ENCODE data around the gene CDCA3.

Gene CDCA3

DNA sequence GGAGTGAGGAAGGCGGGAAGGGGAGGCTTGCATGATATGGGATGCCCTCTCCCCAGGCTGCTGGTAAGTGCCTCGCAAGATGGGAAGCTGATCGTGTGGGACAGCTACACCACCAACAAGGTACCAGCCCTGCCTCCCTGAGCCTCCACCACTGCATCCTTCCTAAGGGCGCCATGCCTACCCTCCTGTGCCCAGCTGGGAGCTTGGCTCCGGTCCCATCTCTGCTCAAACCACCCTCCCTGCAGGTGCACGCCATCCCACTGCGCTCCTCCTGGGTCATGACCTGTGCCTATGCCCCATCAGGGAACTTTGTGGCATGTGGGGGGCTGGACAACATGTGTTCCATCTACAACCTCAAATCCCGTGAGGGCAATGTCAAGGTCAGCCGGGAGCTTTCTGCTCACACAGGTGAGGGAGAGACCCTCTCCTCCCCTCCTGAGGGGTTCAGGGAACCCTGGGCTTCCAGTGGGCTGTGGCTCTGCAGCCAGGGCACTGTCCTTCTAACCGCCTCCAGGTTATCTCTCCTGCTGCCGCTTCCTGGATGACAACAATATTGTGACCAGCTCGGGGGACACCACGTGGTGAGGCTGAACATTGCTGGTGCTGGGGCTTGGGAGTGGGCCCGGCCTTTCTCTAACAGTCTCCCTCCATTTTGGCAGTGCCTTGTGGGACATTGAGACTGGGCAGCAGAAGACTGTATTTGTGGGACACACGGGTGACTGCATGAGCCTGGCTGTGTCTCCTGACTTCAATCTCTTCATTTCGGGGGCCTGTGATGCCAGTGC lies 7.8 kb downstream of the CDCA3 start:
- H3K27me3 ChIP-seq (replicated peaks; ENCODE audit: control insufficient read depth, insufficient read depth, low read length, poor library complexity, severe bottlenecking): no peaks in the 10 kb centered on the region
- no peaks in the 10 kb centered on the region for H3K4me1 ChIP-seq (ENCODE audit: control insufficient read depth, insufficient read depth, low read length, poor library complexity, severe bottlenecking)
- no peak for DNase-seq
- no peak overlapping the region for H3K4me3 ChIP-seq (ENCODE audit: insufficient read depth, low read depth, low read length, poor library complexity, severe bottlenecking)
- H3K36me3 ChIP-seq (ENCODE audit: control insufficient read depth, insufficient read depth, low read length): no peaks in the 10 kb centered on the region
- H3K9me3 ChIP-seq (ENCODE audit: control insufficient read depth, low read length): no peaks in the 10 kb centered on the region
- no peak overlapping the region for H3K27ac ChIP-seq (ENCODE audit: insufficient read depth, low read length, poor library complexity, severe bottlenecking)

DNA sequence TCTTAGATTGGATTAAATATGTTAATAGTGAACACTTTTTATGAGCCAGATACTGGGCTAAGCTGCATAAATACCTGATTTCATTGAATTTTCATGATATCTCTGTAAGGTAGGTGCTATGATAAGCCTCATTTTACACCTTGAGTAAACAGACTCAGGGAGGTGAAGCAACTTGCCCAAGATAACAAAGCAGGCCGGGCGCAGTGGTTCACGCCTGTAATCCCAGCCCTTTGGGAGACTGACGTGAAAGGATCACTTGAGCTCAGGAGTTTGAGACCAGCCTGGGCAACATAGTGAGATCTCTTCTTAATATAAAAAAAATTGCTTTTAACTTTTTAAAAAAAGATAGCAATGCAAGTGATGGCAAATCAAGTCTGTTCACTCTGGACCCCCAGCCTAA lies 9.0 kb downstream of the CDCA3 start:
- Histone ChIP-seq H3K27ac (ENCODE audit: insufficient read depth, low read length, poor library complexity, severe bottlenecking) (no peak overlapping the region), H3K36me3 (ENCODE audit: control insufficient read depth, insufficient read depth, low read length) (no peaks in the 10 kb centered on the region), H3K4me3 (ENCODE audit: insufficient read depth, low read depth, low read length, poor library complexity, severe bottlenecking) (no peak overlapping the region), H3K9me3 (ENCODE audit: control insufficient read depth, low read length) (no peaks in the 10 kb centered on the region), H3K4me1 (ENCODE audit: control insufficient read depth, insufficient read depth, low read length, poor library complexity, severe bottlenecking) (no peaks in the 10 kb centered on the region), H3K27me3 (replicated peaks; ENCODE audit: control insufficient read depth, insufficient read depth, low read length, poor library complexity, severe bottlenecking) (no peaks in the 10 kb centered on the region)
- DNase-seq: no peak

DNA sequence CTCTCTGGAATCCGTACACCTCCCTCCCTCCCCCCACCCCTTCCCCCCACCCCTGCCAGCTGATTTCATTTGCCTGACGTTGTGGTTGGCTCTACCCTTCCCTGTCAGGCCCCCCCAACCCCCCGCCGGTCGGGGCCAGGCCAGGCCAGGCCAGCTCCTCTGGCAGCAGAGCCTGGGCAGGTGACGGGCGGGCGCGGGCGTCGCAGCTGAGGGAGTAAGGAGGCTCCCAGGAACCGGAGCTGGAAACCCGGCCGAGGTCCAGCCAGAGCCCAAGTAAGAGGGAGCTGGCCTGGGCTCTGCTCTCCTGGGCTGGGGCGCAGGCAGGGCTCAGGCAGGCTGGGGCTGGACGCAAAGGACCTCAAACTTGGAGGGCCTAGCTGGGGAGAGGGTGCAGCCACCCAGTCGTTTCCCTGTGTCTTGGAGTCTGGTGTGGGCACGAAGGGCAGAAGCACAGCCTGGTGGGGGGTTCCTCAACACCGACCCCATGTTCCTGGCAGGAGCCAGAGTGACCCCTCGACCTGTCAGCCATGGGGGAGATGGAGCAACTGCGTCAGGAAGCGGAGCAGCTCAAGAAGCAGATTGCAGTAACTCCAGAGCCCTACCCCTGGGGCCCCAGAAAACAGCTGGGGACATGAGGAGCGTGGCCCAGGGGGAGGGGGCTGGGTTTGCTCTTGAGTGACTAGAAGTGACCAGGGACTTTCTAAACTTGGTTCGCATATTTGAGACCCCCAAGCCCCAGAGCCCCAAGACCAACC lies 10.1 kb downstream of the CDCA3 start, which contains the start of gene GNB3:
Gene GNB3 (plus strand): TSS at position 165 of the 755 bp plus-strand sequence. CDS start 363 bp downstream, at position 528.
- no peak for DNase-seq
- Histone ChIP-seq H3K36me3 (ENCODE audit: control insufficient read depth, insufficient read depth, low read length) (no peaks in the 10 kb centered on the region), H3K9me3 (ENCODE audit: control insufficient read depth, low read length) (no peaks in the 10 kb centered on the region), H3K4me1 (ENCODE audit: control insufficient read depth, insufficient read depth, low read length, poor library complexity, severe bottlenecking) (no peaks in the 10 kb centered on the region), H3K4me3 (ENCODE audit: insufficient read depth, low read depth, low read length, poor library complexity, severe bottlenecking) (no peak within 1 kb of the TSS), H3K27me3 (replicated peaks; ENCODE audit: control insufficient read depth, insufficient read depth, low read length, poor library complexity, severe bottlenecking) (no peaks in the 10 kb centered on the region), H3K27ac (ENCODE audit: insufficient read depth, low read length, poor library complexity, severe bottlenecking) (no peak within 1 kb of the TSS)

DNA sequence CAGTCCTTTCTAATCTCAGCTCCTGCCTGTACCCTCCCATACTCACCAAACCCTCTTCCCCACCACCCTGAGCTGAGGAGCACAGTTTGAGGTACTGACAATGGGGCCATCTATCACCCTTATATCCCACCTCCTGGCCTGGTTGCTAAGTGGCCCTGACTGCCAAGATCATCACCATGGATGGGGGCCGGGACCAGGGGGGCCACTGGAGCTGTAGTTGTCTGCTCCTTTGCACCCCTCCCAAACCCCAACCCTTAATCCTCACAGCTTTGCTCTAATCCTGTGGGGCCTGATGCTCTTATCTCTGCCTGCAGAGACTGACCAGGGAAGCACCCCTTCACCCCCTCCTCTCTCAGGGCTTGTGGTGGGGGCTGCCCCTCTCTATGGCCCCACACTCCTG lies 10.8 kb downstream of the CDCA3 start:
- H3K27me3 ChIP-seq (replicated peaks; ENCODE audit: control insufficient read depth, insufficient read depth, low read length, poor library complexity, severe bottlenecking): no peaks in the 10 kb centered on the region
- no peak overlapping the region for H3K27ac ChIP-seq (ENCODE audit: insufficient read depth, low read length, poor library complexity, severe bottlenecking)
- no peaks in the 10 kb centered on the region for H3K9me3 ChIP-seq (ENCODE audit: control insufficient read depth, low read length)
- H3K4me3 ChIP-seq (ENCODE audit: insufficient read depth, low read depth, low read length, poor library complexity, severe bottlenecking): no peak overlapping the region
- no peak for DNase-seq
- no peaks in the 10 kb centered on the region for H3K36me3 ChIP-seq (ENCODE audit: control insufficient read depth, insufficient read depth, low read length)
- no peaks in the 10 kb centered on the region for H3K4me1 ChIP-seq (ENCODE audit: control insufficient read depth, insufficient read depth, low read length, poor library complexity, severe bottlenecking)

DNA sequence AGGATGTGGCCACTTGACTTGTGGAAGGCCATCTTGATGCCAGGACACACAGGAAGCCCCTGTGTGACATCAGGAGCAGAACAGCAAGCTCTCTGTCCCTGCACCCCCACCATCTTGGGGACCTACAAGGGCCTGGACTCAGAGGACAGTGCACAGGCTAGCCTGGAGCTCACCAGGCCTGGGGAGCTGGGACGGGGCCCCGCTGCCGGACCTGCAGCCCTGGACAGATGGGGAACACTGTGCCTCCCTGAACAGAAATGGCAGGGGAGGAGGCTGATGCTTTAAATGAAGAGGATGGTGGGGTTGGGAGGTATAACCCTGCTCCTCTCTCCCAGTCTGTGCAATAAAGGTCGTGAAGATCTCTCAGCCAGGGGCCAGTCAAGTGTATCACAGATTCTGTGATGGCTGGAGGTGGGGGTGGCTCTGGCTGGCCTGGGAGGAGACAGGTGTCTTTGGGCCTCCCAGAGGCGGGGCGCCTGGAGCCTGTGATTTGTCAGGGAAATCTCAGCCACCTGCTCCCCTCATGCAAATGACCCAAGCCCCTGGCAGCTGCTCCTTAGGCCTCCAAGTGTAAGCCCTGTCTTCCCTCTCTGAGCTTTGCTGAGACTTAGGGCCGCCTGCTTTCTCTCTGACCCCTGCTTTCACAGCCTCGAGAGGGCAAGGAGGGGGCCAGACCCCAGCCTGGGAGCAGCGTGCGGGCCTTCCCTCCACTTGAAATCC lies 11.4 kb downstream of the CDCA3 start:
- Histone ChIP-seq H3K4me3 (ENCODE audit: insufficient read depth, low read depth, low read length, poor library complexity, severe bottlenecking) (no peak overlapping the region), H3K27ac (ENCODE audit: insufficient read depth, low read length, poor library complexity, severe bottlenecking) (no peak overlapping the region), H3K9me3 (ENCODE audit: control insufficient read depth, low read length) (no peaks in the 10 kb centered on the region), H3K36me3 (ENCODE audit: control insufficient read depth, insufficient read depth, low read length) (no peaks in the 10 kb centered on the region), H3K27me3 (replicated peaks; ENCODE audit: control insufficient read depth, insufficient read depth, low read length, poor library complexity, severe bottlenecking) (no peaks in the 10 kb centered on the region), H3K4me1 (ENCODE audit: control insufficient read depth, insufficient read depth, low read length, poor library complexity, severe bottlenecking) (no peaks in the 10 kb centered on the region)
- no peak for DNase-seq

DNA sequence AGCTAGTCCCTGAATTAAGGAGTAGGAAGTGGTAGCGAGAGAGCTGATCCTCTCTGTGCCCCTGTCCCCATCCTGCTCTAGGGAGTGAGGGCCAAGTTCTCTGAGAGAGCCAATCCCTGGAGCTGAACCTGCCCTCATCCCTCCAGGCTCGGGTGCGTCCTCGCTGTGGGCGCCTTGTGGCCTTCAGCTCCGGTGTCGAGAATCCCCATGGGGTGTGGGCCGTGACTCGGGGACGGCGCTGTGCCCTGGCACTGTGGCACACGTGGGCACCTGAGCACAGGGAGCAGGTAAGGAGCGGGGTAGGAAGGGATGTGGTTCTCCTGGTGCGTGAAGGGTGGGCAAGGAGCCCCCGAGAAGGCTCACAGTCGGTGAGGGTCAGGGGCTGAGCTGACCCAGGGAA lies 12.2 kb downstream of the CDCA3 start:
- no peak overlapping the region for H3K27ac ChIP-seq (ENCODE audit: insufficient read depth, low read length, poor library complexity, severe bottlenecking)
- H3K4me3 ChIP-seq (ENCODE audit: insufficient read depth, low read depth, low read length, poor library complexity, severe bottlenecking): no peak overlapping the region
- H3K36me3 ChIP-seq (ENCODE audit: control insufficient read depth, insufficient read depth, low read length): no peaks in the 10 kb centered on the region
- H3K27me3 ChIP-seq (replicated peaks; ENCODE audit: control insufficient read depth, insufficient read depth, low read length, poor library complexity, severe bottlenecking): no peaks in the 10 kb centered on the region
- no peaks in the 10 kb centered on the region for H3K4me1 ChIP-seq (ENCODE audit: control insufficient read depth, insufficient read depth, low read length, poor library complexity, severe bottlenecking)
- no peaks in the 10 kb centered on the region for H3K9me3 ChIP-seq (ENCODE audit: control insufficient read depth, low read length)
- no peak for DNase-seq

DNA sequence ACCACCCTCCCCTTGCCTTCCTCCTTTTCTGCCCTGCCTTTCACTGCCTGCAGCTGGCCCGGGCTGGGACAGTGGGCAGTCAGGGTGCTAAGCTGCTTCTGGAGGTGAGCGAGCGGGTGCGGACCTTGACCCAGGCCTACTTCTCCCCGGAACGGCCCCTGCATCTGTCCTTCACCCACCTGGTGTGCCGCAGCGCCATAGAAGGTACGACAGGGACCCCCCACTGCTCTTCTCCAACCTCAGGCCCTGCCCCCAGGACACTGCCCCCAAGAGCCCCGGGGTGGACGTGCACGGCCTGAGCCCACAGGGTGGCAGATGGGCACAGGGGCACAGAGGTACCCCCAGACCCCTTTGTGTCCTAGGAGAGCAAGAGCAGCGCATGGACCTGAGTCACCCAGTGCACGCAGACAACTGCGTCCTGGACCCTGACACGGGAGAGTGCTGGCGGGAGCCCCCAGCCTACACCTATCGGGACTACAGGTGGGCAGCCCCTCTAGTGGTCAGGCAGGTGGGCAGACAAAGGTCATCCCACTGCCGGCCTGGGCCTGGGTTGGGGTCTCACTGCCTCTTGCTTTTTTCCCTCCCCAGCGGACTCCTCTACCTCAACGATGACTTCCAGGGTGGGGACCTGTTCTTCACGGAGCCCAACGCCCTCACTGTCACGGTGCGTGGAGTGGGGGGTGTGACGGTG lies 13.6 kb downstream of the CDCA3 start:
- Histone ChIP-seq H3K9me3 (ENCODE audit: control insufficient read depth, low read length) (no peaks in the 10 kb centered on the region), H3K4me1 (ENCODE audit: control insufficient read depth, insufficient read depth, low read length, poor library complexity, severe bottlenecking) (no peaks in the 10 kb centered on the region), H3K27me3 (replicated peaks; ENCODE audit: control insufficient read depth, insufficient read depth, low read length, poor library complexity, severe bottlenecking) (no peaks in the 10 kb centered on the region), H3K27ac (ENCODE audit: insufficient read depth, low read length, poor library complexity, severe bottlenecking) (no peak overlapping the region), H3K36me3 (ENCODE audit: control insufficient read depth, insufficient read depth, low read length) (no peaks in the 10 kb centered on the region), H3K4me3 (ENCODE audit: insufficient read depth, low read depth, low read length, poor library complexity, severe bottlenecking) (no peak overlapping the region)
- no peak for DNase-seq

DNA sequence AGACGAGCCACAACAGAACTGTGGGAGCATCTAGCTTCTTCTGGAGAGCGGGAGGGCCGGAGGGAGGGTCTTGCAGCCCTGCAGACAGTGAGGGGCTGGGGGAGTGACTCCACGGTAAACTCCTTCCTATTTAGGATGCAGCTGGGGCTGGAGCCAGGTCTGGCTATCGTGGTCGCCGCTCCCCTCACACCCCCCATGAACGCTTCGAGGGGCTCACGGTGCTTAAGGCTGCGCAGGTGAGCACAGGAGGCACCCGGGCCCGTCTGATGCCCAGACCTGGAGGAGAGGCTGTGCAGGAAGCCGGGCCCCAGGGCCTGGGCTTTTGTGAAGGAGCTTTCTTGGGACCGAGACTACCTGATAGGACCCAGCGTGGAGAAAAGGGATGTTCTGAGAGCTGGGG lies 14.2 kb downstream of the CDCA3 start:
- Histone ChIP-seq H3K4me3 (ENCODE audit: insufficient read depth, low read depth, low read length, poor library complexity, severe bottlenecking) (no peak overlapping the region), H3K27me3 (replicated peaks; ENCODE audit: control insufficient read depth, insufficient read depth, low read length, poor library complexity, severe bottlenecking) (no peaks in the 10 kb centered on the region), H3K9me3 (ENCODE audit: control insufficient read depth, low read length) (no peaks in the 10 kb centered on the region), H3K36me3 (ENCODE audit: control insufficient read depth, insufficient read depth, low read length) (no peaks in the 10 kb centered on the region), H3K4me1 (ENCODE audit: control insufficient read depth, insufficient read depth, low read length, poor library complexity, severe bottlenecking) (no peaks in the 10 kb centered on the region), H3K27ac (ENCODE audit: insufficient read depth, low read length, poor library complexity, severe bottlenecking) (no peak overlapping the region)
- no peak for DNase-seq

DNA sequence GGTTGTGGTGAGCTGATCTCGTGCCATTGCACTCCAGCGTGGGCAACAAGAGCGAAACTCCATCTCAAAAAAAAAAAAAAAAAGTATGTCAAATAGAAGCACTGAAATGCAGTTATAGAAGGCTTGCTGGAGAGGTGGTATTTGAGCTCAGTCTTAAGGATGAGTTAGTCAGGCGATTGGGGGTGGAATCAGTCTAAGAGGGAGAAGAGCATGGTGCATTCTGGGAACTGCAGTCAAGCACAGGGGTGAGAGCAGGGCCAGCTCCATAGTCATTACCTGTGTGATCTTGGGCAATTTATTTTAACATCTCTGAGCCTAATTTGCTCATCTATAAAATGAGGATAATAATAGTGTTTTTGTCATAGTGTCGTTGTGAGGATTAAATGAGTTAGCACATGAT lies 16.2 kb downstream of the CDCA3 start:
- Histone ChIP-seq H3K27me3 (replicated peaks; ENCODE audit: control insufficient read depth, insufficient read depth, low read length, poor library complexity, severe bottlenecking) (no peaks in the 10 kb centered on the region), H3K4me1 (ENCODE audit: control insufficient read depth, insufficient read depth, low read length, poor library complexity, severe bottlenecking) (no peaks in the 10 kb centered on the region), H3K36me3 (ENCODE audit: control insufficient read depth, insufficient read depth, low read length) (no peaks in the 10 kb centered on the region), H3K27ac (ENCODE audit: insufficient read depth, low read length, poor library complexity, severe bottlenecking) (no peak overlapping the region), H3K9me3 (ENCODE audit: control insufficient read depth, low read length) (no peaks in the 10 kb centered on the region), H3K4me3 (ENCODE audit: insufficient read depth, low read depth, low read length, poor library complexity, severe bottlenecking) (no peak overlapping the region)
- DNase-seq: no peak

Data from effector memory CD4-positive, alpha-beta T cell (primary cell).